ENCODE results near the gene ULK4.
"Not testable (repeated sequence)": the region's sequence is repeated elsewhere in the genome, so short reads cannot be mapped to it uniquely, and the experiment has no call there.

ULK4 gene

GRCh38 chr3:41960826-41961750 lies 815 bp downstream of the ULK4 start:
- DNase-seq (ENCODE audit: low read depth), result peak; percentile 30

- no peak for DNase-seq (ENCODE audit: low read depth)
Measured at GRCh38 chr3:41956574-41956973, 5.3 kb downstream of the ULK4 start.

GRCh38 chr3:41955192-41955591 lies 6.7 kb downstream of the ULK4 start:
- DNase-seq (ENCODE audit: low read depth), result no peak

- no peak for DNase-seq (ENCODE audit: low read depth)
Measured at GRCh38 chr3:41943311-41943843, 18.5 kb downstream of the ULK4 start.

GRCh38 chr3:41940393-41940792 lies 21.5 kb downstream of the ULK4 start:
- DNase-seq (ENCODE audit: low read depth), result no peak

- no peak for DNase-seq (ENCODE audit: low read depth)
Measured at GRCh38 chr3:41936384-41936783, 25.5 kb downstream of the ULK4 start.

- no peak for DNase-seq (ENCODE audit: low read depth)
Measured at GRCh38 chr3:41933154-41933676, 28.7 kb downstream of the ULK4 start.

GRCh38 chr3:41932464-41932863 lies 29.4 kb downstream of the ULK4 start:
- no peak for DNase-seq (ENCODE audit: low read depth)

GRCh38 chr3:41920406-41920965 lies 41.4 kb downstream of the ULK4 start:
- no peak for DNase-seq (ENCODE audit: low read depth)

- no peak for DNase-seq (ENCODE audit: low read depth)
Measured at GRCh38 chr3:41915353-41915752, 46.5 kb downstream of the ULK4 start.

GRCh38 chr3:41912280-41912679 lies 49.6 kb downstream of the ULK4 start:
- no peak for DNase-seq (ENCODE audit: low read depth)

- no peak for DNase-seq (ENCODE audit: low read depth)
Measured at GRCh38 chr3:41907330-41908073, 54.4 kb downstream of the ULK4 start.

- no peak for DNase-seq (ENCODE audit: low read depth)
Measured at GRCh38 chr3:41900265-41900664, 61.6 kb downstream of the ULK4 start.

- DNase-seq (ENCODE audit: low read depth), result no peak
Measured at GRCh38 chr3:41898631-41899030, 63.3 kb downstream of the ULK4 start.

- DNase-seq (ENCODE audit: low read depth), result no peak
Measured at GRCh38 chr3:41893977-41894376, 67.9 kb downstream of the ULK4 start.

GRCh38 chr3:41888368-41889076 lies 73.4 kb downstream of the ULK4 start:
- no peak for DNase-seq (ENCODE audit: low read depth)

- no peak for DNase-seq (ENCODE audit: low read depth)
Measured at GRCh38 chr3:41882956-41883355, 78.9 kb downstream of the ULK4 start.

GRCh38 chr3:41881233-41881821 lies 80.6 kb downstream of the ULK4 start:
- DNase-seq (ENCODE audit: low read depth), result no peak

GRCh38 chr3:41880387-41880786 lies 81.5 kb downstream of the ULK4 start:
- no peak for DNase-seq (ENCODE audit: low read depth)

GRCh38 chr3:41877741-41878140 lies 84.2 kb downstream of the ULK4 start:
- DNase-seq (ENCODE audit: low read depth), result not testable (repeated sequence)

GRCh38 chr3:41874022-41874421 lies 87.9 kb downstream of the ULK4 start:
- DNase-seq (ENCODE audit: low read depth), result no peak
